MCF 10A (cell line): ENCODE data around the gene HCFC1. TPM values are rescaled to one million over a fixed set of nuclear protein-coding genes. Genes with fewer than 3 reads are reported as not detected.

Experiments
- BruUV-seq: library from RNA; stranded (reverse); fragments of 400-500 nt; replicated peaks from 2 replicates; lab custom pipeline; 2021; lab: Mats Ljungman, UMichigan
- CTCF ChIA-PET: fragments of 300-600 bp; sonication (Branson Sonifier 250); formaldehyde crosslinking; extraction: SDS; loops from one replicate; lab custom pipeline; 2021; ENCODE audit warnings: antibody characterized with exemption, inconsistent platforms; lab: Yijun Ruan, JAX
- POLR2A ChIA-PET: fragments of 300-600, 350-650 bp; sonication (Branson Sonifier 250); formaldehyde crosslinking; extraction: SDS; loops from one replicate; lab custom pipeline; 2020; ENCODE audit warnings: antibody characterized with exemption, inconsistent platforms; lab: Yijun Ruan, JAX
- DNase-seq: peaks from one replicate; pipeline ENCODE4 v3.0.0-alpha.2; 2018; ENCODE audit not compliant: unreplicated experiment
- H3K27ac Mint-ChIP-seq: one replicate; pipeline ENCODE4 v1.8.0; 2022; ENCODE audit warnings: mild to moderate bottlenecking, low read depth, mixed read lengths; ENCODE audit not compliant: unreplicated experiment
- H3K27me3 Mint-ChIP-seq: one replicate; pipeline ENCODE4 v1.8.0; 2022; ENCODE audit warnings: mixed read lengths; ENCODE audit not compliant: insufficient read depth, unreplicated experiment
- H3K36me3 Mint-ChIP-seq: one replicate; pipeline ENCODE4 v1.8.0; 2022; ENCODE audit warnings: mild to moderate bottlenecking, moderate library complexity, mixed read lengths; ENCODE audit not compliant: insufficient read depth, unreplicated experiment
- H3K4me1 Mint-ChIP-seq: one replicate; pipeline ENCODE4 v1.8.0; 2022; ENCODE audit warnings: mixed read lengths; ENCODE audit not compliant: insufficient read depth, unreplicated experiment
- H3K4me3 Mint-ChIP-seq: one replicate; pipeline ENCODE4 v1.8.0; 2022; ENCODE audit warnings: mild to moderate bottlenecking, moderate library complexity, mixed read lengths; ENCODE audit not compliant: unreplicated experiment
- H3K9me3 Mint-ChIP-seq: one replicate; pipeline ENCODE4 v1.8.0; 2022; ENCODE audit warnings: mixed read lengths; ENCODE audit not compliant: unreplicated experiment
- CTCF ChIP-seq: fragments of 200-600 bp; IDR thresholded peaks from one replicate; pipeline ENCODE4 v1.8.0; 2022; ENCODE audit warnings: antibody characterized with exemption, mild to moderate bottlenecking; ENCODE audit not compliant: unreplicated experiment
- intact Hi-C: fragments of 100-400 bp; cut with micrococcal nuclease; formaldehyde crosslinking; loops from 2 replicates; pipeline ENCODE4 v1.14.1; 2022
- total RNA-seq: library from RNA; stranded (reverse); gene quantifications from 2 replicates; pipeline ENCODE4 v1.2.3, GENCODE V29; 2022

Gene HCFC1
- total RNA-seq, 1 experiment from 2014 or later = 44.5 TPM

GRCh38 chrX:153953892-153954557 is 17.6 kb downstream of the HCFC1 start:
- Mint-ChIP-seq H3K4me1 (no peaks in the 10 kb centered on the region), H3K27me3 (no peaks in the 10 kb centered on the region), H3K36me3 (peaks cover 80% of the 10 kb centered on the region), H3K9me3 (no peaks in the 10 kb centered on the region), H3K27ac (no peak overlapping the region), H3K4me3 (no peak overlapping the region)
- BruUV-seq = no TSS peak
- no peak for DNase-seq
- ChIA-PET POLR2A (no interaction called here), CTCF (interaction anchor here (0.6 to 4.2 kb wide), 6 partner anchors 13 to 997 kb away, joined by 3 to 50 read pairs (median 4); no protein-coding TSS in a partner anchor)
- TF ChIP-seq CTCF = no peak
- intact Hi-C loops = loop anchor here (1.0 kb wide), 1 partner anchor 190 kb away; the partner anchor contains the start of gene PLXNB3

- Mint-ChIP-seq H3K27me3 (no peaks in the 10 kb centered on the region), H3K27ac (no peak overlapping the region), H3K9me3 (no peaks in the 10 kb centered on the region), H3K4me1 (no peaks in the 10 kb centered on the region), H3K4me3 (no peak overlapping the region), H3K36me3 (peaks cover 86% of the 10 kb centered on the region)
- DNase-seq = peak; percentile 61
- intact Hi-C loops = loop anchor here (1.0 kb wide), 1 partner anchor 189 kb away; the partner anchor contains the start of gene PLXNB3
- BruUV-seq = no TSS peak
- CTCF ChIA-PET = interaction anchor here (0.6 to 4.2 kb wide), 10 partner anchors 13 to 996 kb away, joined by 3 to 50 read pairs (median 4); partner anchors contain the start of gene ARHGAP4
- POLR2A ChIA-PET = interaction anchor here (0.6 kb wide), 1 partner anchor 29 kb away, joined by 3 read pairs; no protein-coding TSS in a partner anchor
- TF ChIP-seq CTCF = peak; percentile 96
These were observed 18.2 kb downstream of the HCFC1 start for GRCh38 chrX:153953342-153953830.

- DNase-seq = no peak
- no peaks in the 10 kb centered on the region for H3K4me1 Mint-ChIP-seq
- intact Hi-C loops = loop anchor here (1.0 kb wide), 1 partner anchor 188 kb away; the partner anchor contains the start of gene PLXNB3
- BruUV-seq = no TSS peak
- POLR2A ChIA-PET = no interaction called here
- CTCF ChIA-PET = interaction anchor here (0.6 to 4.2 kb wide), 15 partner anchors 12 to 995 kb away, joined by 3 to 50 read pairs (median 4); partner anchors contain the start of gene ARHGAP4
- no peak overlapping the region for H3K27ac Mint-ChIP-seq
- H3K27me3 Mint-ChIP-seq = no peaks in the 10 kb centered on the region
- TF ChIP-seq CTCF = no peak
- H3K4me3 Mint-ChIP-seq = no peak overlapping the region
- no peaks in the 10 kb centered on the region for H3K9me3 Mint-ChIP-seq
- peaks cover 90% of the 10 kb centered on the region for H3K36me3 Mint-ChIP-seq
These were observed 19.1 kb downstream of the HCFC1 start for GRCh38 chrX:153952373-153953026.
